Renal cortical epithelial cell (primary cell): Measurements from ENCODE around the gene WNT6. TPM values are rescaled to one million over a fixed set of nuclear protein-coding genes. Genes with fewer than 3 reads are reported as not detected.
"Not testable (repeated sequence)": the region's sequence is repeated elsewhere in the genome, so short reads cannot be mapped to it uniquely, and the experiment has no call there.

ENCODE experiments used
- DNase-seq: peaks from one replicate; pipeline ENCODE4 v3.0.0-alpha.2; 2011; ENCODE audit warnings: low read depth
- total RNA-seq: library from RNA; depleted of rRNA; stranded (reverse); fragments of >200 nt; gene quantifications from 2 replicates; pipeline ENCODE4 v1.2.3, GENCODE V29; 2014

The WNT6 gene
- total RNA-seq, 1 donor from 2014 or later, result 3.5 TPM

GRCh38 chr2:218830526-218831306 is 28.9 kb upstream of the WNT6 start:
- DNase-seq, result no peak

- DNase-seq, result no peak
Measured at GRCh38 chr2:218831378-218831990, 28.1 kb upstream of the WNT6 start, which contains the start of gene PRKAG3. PRKAG3 (minus strand) TSS chr2:218831803.

DNA sequence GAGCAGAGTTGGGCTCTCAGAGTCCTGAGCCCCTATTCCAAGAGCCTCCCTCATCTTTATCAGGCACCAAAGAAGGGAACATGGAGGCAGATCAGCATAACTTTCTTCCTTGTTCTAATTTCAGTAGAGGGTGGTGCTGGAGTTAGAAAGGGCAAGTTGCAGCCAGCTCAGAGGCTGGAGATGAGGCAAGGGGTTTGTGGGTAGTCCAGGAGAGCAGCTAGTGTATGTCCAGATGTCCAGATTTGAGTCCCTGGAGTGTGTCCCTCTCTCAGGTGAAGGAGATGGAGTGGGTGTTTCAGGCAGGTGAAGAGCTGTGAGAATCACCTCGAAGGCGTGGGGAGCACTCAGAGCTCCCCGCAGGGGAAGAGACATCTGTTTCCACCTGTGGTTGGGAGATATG is 27.5 kb upstream of the WNT6 start:
- no peak for DNase-seq

DNA sequence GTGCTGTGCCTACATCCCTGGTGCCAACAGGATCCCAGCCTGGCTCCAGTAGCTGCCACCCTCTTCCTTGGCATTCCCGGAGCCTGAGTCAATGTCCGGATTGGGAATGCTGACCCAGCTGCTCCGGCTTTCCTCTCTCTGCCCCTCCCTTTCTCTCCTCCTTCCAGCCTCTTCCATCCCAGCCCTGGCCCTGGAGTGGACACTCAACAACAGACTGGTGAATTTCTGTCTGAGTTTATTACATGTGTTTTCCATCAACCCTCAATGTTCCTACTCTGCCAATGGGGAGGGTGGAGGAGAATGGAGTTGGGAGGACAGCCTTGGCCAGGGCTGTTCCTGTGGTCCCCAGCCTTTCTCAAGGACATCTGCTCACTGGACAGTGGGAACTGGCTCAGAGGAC is 27.1 kb upstream of the WNT6 start:
- DNase-seq, result peak; percentile 27

- DNase-seq, result no peak
Measured at GRCh38 chr2:218833023-218833609, 26.5 kb upstream of the WNT6 start.

DNA sequence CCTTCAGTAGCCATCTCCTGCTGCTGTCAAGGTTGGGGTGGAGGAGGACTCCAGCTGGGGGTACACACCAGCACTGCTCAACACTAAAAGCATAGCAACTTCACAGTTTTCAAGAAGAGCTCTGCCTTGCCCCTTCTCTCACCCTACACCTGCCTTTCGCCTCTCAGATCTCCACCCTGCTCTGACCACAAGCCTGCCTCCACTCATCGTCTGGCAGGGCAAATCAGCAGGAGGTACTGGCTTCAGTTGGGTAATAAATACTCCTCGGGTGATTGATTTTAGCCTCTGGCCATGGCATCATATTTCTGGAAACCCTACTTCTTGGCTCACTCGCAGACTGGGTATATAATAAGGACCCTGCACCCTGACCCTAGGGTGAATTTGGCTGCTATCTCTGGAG is 24.9 kb upstream of the WNT6 start:
- peak; percentile 78 for DNase-seq

GRCh38 chr2:218837495-218837894 is 22.1 kb upstream of the WNT6 start:
- no peak for DNase-seq

DNA sequence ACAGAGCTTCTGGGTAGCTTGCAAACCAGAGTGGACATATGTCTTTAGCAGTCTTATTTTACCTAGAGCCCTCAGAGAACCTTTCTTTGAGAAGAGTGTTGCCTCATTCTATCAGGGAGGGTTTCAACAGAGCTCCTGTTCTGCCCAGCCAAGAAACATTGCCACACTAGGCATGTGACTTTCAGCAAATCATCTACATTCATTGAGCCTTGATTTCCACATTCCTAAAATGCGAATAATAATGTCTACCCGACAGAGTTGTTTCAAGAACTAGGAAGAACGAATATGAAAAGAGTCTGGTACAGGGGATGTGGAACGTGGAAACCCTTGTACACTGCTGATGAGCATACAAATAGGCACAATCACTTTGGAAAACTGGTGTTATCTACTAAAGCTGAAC is 20.2 kb upstream of the WNT6 start:
- peak; percentile 89 for DNase-seq

GRCh38 chr2:218839888-218840287 is 19.7 kb upstream of the WNT6 start:
- no peak for DNase-seq

GRCh38 chr2:218844334-218844733 is 15.3 kb upstream of the WNT6 start:
- not testable (repeated sequence) for DNase-seq

GRCh38 chr2:218846963-218847362 is 12.6 kb upstream of the WNT6 start:
- not testable (repeated sequence) for DNase-seq

GRCh38 chr2:218849721-218850120 is 9.9 kb upstream of the WNT6 start:
- no peak for DNase-seq

DNA sequence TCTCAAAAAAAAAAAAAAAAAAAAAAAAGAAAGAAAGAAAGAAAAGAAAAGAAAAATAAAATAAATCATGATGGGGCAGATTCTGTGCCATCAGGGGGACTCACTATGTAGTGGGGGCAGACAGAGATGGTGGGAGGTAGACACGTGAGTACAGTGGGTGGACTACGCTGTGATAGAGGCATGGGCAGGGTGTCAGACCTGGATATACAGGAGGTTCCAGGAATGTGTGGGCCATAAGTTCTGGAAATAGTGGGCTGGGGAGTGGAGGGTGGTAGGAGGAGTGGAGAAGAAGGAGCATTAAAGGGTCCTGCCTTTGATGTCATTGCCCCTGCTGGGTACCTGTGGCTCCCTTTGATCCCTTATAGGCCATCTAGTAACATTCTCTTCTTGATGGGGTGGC is 8.8 kb upstream of the WNT6 start:
- DNase-seq, result no peak

DNA sequence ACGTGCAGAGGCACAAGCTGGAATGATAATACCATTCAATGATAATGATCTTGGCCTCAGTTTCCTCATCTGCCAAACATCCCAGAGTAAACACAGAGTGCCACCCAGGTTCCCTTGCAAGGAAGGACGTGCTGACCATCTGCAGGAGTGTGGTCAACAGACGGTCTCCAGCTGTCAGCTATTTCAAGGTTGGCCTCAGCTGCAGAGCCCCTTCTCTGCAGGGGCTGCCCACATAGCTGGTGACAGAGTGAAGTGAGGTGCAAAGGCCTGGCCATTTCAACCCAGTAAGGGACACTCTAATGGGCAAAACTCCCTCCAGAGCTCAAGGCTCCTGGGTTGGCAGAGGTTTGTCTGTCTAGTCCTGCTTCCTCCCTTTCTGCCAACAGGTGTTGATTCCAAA is 8.3 kb upstream of the WNT6 start:
- DNase-seq, result no peak

- peak; percentile 53 for DNase-seq
Measured at GRCh38 chr2:218852911-218853667, 6.5 kb upstream of the WNT6 start.

GRCh38 chr2:218853766-218854165 is 5.8 kb upstream of the WNT6 start:
- DNase-seq, result peak; percentile 85

- no peak for DNase-seq
Measured at GRCh38 chr2:218854860-218855259, 4.7 kb upstream of the WNT6 start.

GRCh38 chr2:218855305-218856166 is 4.1 kb upstream of the WNT6 start:
- DNase-seq, result no peak

DNA sequence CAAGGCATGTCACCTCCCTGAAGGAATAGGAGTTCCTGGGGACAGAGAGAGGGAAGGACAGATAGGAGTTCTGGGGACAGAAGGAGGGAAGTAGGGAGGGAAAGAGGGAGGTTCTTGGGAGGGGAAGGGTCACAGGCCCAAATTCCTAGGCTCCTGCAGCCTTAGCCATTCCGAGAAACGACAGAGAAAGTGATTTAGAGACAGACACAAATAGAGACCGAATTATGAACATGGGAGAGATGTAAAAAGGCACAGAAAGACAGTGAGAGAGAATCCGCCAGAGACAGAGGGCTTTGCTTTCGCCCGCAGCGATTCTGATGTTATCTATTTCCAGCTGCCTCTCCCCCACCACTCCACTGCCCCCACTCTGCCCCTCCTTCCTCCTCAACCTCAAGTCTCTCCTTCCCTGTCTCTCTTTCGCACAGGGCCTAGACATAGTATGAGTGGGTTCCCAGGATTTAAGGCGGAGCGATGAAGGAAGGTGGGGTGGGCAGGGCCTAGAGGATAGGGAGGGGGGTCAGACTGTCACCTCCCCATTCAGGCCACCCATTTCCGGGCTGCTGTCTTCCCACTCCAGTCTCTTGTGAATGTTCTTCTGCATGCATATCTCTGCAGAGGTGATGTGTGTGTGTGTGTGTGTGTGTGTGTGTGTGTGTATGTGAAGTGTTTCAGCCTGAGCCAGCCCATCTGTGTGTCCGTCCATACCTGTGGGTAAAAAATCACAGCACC is 3.3 kb upstream of the WNT6 start:
- no peak for DNase-seq

DNA sequence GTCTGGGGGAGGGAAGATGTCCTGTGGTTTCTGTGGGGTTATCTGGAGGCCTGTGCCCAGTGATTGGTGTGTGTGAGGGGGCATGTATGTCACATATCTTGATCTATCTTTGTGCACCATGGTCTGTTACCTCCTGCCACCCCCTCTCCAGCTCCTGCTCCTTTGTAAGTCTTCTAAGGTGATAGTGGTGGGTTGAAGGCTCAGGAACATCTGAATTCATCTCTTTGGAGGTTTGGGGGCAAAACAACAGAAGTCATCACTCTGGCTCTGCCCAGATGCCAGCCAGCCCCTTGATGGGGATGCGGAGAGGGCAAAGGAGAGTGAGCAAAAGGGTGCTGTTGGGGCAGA is 2.7 kb upstream of the WNT6 start:
- no peak for DNase-seq
